HG03558 (cell line): Measurements from ENCODE around the gene TFCP2.

Source experiments
- ATAC-seq: cut with Tn5 transposase; IDR thresholded peaks from one replicate; pipeline ENCODE4 v1.9.1; 2021; ENCODE audit warnings: moderate number of reproducible peaks; ENCODE audit not compliant: unreplicated experiment; ENCODE audit errors: extremely low read depth

The TFCP2 gene

DNA sequence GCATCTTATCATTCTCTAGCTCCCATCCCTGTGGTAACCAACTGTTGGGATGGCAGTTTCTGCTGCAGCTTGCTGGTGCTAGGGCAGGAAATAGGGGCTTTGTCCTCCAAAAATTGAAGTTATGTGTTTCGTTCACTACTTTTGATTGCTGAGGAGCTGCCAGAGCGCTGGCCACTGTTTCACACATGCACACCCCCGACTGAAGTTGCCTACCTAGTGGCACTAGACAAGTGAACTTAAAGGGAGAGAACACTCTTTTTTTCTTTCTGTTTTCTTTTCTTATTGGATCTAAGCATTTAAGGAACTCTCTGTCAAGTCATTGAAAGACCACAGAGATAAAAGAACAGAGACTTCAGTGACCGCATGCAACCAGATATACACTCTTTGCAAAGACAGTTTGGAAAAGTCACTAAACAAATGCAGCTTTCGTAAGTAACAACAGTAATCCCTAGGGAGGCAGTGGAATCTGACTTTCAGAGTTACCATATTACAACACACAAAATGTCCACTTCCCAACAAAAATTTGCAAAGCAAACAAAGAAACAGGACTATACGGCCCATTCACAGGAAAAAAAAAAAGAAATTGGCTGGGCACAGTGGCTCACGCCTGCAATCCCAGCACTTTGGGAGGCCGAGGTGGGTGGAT lies 12.0 kb downstream of the TFCP2 start:
- ATAC-seq = no peak

DNA sequence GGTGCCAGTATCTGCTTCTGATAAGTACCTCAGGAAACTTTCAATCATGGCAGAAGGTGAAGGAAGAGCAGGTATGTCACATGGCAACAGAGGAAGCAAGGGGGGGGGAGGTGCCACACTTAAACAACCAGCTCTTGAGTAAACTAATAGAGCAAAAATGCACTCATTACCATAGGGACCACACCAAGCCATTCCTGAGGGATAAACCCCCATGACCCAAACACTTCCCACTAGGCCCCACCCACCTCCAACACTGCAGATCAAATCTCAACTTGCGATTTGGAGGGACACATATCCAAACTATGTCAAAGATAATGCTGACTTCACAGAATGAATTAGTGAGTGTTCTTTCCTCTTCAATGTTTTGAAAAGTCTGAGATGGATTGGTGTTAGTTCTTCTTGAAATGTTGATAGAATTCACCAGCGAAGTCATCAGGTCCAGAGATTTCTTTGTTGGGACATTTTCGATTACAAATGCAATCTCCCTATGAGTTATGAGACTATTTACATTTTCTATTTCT lies 16.6 kb downstream of the TFCP2 start:
- no peak for ATAC-seq

DNA sequence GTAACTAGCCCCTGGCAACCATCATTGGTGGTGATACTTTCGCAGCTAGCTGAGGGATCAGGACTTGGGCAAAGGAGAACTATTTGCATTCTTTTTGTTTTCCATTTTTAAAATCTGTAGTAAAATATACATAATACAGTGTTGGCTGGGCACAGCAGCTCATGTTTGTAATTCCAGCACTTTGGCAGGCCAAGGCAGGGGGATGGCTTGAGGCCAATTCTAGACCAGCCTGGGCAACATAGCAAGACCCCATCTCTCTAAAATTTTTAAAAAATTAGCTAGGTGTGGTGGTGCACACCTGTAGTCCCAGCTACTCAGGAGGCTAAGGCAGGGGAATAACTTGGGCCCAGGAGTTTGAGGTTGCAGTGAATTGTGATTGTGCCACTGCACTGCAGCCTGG lies 20.0 kb downstream of the TFCP2 start:
- ATAC-seq = no peak

DNA sequence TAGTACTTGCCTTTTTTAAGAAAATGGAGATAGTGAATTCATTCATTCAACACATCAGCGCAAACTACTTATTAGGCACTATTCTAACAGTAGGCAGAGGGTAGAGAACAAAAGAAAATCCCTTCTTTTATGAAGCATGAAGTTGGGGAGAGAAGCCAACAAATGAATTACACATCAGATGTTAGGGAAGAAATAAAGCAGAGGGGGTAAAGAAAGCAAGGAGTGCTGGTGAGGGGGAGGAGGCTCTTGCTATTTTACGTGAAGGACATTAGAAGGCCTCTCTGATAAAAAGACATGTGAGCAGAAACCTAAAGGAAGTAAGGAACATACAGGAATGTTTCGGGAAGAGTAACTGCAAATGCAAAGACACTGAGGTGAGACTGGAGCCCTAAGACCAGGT lies 22.2 kb downstream of the TFCP2 start:
- ATAC-seq = no peak

DNA sequence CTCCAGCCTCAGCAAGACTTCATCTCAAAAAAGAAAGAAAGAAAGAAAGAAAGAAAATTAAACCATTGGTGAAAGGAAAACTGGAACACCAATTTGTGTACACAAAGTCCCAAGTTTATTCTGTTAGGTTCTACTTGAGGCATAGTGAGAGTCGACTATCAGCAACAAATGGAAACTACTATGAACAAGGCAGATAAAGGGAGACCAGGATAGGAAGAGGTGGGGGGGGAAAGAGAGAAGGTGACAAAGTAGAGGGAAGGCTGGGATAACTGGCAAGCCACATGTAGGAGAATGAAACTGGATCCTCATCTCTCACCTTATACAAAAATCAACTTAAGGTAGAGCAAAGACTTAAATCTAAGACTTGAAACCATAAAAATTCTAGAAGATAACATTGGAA lies 25.6 kb downstream of the TFCP2 start:
- no peak for ATAC-seq

DNA sequence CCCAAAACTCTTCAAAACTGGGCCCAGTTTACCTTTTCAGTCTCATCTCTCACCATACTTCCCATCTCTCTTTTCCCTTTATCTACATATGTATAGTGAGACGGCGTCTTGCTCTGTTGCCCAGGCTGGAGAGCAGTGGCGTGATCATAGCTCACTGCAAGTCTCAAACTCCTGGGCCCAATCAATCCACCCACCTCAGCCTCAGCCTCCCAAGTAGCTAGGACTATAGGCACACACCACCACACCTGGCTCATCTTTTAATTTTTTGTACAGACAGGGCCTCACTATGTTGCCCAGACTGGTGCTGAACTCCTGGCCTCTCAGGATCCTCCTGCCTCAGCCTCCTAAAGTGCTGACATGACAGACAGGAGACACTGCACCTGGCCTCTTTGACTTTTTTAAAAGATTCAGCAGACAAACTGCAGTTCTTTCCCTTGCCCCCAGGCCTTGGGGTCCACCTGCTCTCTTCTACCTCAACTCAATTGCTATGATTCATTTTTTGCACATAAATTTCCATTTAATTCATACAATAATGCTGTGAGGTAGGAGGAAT lies 33.6 kb downstream of the TFCP2 start:
- ATAC-seq = no peak

DNA sequence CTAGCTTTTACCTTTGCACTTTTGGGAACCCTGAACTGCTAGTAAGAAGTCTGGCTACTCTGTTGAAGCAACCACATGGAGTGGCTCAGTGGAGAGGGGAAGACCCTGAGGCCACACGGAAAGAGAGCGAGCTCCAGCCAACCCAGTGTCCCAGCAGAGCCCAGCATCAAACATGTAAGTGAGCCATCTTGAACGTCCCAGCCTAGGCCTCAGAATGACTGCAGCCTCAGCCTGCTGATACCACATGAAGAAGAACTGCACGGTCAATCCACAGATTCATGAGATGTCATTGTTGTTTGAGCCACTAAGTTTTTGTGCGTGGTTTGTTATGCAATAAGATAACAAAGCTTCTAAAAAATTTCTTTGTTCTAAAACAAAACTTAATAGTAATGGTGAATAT lies 40.2 kb downstream of the TFCP2 start:
- no peak for ATAC-seq

DNA sequence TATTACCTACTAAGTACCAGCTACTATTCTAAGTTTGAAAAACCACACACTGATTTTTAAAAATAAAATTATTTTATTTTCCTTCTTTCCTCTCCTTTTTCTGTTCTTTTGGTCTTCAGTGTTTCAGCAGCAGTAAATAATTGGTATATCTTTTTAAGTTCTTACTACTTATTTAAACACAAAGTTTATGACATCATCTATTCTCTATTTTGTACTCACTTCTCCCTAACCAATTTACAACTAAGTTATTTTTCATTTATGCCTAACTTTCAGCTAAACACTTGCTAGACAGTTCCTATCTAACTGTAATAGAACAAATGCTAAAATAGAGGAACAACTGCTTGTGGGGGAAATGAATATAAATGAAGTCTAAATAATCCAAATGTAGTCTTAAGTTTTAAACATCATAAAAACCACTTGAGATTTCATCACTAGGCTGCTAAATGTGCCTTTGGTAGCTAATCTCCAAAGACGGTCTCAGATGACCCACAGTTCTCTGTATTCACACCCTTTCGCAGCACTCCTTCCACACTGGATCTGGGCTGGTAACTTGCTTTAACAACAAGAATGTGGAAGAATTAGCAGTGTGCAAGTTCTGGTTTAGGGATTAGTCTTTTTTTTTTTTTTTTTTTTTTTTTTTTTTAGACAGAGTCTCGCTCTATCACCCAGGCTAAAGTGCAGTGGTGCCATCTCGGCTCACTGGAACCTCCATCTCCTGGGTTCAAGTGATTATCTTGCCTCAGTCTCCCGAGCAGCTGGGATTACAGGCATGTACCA lies 41.0 kb downstream of the TFCP2 start:
- no peak for ATAC-seq

DNA sequence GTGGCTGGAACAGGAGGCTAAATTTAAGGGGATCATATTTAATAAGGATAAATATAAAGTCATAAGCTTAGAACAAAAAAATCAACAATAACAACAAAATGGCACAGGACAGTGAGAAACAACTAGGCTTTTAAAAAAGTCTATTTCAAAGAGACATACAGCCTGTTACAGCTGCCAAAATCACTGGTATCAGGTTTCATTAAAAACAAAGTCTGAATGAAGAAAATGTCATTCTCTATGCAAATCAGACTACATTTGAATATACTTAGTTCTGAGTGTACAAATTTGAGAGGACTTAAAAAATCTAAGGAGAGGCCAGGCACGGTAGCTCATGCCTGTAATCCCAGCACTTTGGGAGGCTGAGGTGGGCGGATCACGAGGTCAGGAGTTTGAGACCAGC lies 44.0 kb downstream of the TFCP2 start:
- no peak for ATAC-seq

DNA sequence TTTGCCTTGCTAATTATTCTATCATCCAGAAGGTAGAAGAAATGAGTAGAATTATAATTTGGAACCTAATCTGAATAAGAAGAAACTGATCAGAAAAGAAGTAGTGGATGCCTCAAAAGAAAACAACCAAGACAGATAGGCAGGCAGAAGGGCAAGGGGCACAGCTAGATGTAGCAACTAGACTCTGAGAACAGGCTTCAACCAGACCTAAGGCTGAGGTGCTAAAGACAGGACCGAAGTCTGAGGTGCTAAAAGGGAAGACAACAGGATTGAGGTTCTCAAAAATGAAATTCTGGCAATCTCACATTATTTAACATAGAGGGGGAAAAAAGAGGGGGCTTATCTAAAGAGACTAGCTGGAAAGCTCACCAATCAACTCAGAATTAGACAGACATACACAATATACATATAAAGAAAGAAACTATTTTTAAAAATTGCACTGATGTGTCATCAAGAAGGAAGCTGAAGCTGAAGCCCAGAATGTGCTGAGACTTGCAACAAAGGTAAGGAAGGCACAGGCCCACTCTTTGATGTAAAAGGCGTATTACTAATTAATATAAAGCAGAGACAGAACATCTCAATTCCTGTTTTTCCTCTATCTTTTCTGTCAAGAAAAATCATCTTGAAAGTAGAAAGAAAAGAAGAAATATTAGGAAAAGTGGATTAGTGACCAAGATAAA lies 45.7 kb downstream of the TFCP2 start:
- ATAC-seq = no peak

DNA sequence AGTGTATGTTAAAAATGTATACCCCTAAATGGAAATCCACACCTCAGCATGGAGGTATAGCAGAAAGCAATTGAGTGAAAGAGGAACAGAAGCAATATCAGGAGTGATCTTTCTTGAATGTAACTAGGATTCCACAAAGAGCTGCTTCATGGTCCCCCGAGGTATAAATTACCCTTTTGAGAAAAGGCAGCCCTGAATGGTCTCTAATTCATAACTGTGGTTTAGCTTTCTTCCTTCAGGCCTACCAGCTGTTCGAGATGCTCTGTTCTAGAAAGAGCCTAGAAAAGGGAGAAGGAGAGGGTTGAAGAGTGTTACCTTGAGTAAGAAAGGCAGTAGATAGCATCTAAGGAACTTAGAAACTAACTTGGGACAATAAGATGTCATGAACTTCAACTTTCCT lies 46.6 kb downstream of the TFCP2 start:
- ATAC-seq = no peak

DNA sequence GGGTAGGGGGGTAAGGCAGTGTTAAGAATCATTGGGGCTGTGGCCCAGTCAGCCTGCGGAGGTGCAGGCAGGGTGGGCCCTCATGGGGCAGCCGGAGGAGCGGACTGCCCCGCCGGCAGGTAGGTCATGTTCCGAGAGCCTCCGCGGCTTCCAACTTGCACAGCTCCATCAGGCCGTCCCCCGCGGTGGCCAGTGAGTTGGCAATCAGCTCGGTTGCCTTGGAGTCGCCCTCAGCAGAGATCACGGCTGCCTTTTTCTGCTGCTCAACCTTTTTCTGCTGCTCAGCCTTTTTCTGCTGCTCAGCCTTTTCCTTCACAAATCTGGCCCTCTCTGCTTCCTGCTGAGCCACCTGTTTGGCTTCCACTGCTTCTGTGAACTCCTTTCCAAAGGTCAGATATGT lies 48.4 kb downstream of the TFCP2 start:
- ATAC-seq = no peak

DNA sequence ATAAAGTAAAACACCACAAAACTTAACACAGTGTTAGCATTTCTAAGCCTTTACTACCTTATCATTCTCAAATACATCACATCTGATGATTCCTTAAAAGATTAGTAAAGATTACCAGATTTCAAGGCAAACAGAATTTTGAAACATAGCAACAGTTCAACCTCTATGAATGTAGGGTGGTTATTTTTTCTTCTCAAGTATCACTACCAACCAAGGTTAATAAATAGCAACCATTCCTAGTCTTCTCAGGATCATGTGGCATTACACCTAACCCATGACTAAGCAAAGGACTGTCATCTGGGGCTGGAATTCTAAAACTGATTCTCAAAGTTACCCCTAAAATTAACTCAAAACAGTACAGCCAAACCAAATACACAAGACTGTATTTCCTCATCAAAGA lies 50.1 kb downstream of the TFCP2 start:
- no peak for ATAC-seq

DNA sequence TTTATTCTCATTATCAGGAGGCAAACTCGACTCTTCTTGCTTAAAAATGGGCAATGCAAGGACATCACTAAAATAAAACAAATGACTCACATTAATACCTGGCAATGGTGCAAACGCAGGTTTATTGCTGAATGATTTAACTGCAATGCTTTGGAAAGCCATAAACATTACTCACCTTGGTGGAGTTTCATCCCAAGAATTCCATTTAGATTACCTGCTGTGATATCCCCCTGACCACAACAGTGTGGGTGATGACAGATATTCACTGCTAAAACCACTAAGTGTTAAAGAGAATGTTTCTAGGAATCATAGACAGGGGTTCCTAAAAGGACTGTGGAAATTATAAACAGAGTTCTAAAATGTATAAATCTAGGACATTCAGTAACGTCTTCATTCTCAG lies 54.2 kb downstream of the TFCP2 start:
- no peak for ATAC-seq

DNA sequence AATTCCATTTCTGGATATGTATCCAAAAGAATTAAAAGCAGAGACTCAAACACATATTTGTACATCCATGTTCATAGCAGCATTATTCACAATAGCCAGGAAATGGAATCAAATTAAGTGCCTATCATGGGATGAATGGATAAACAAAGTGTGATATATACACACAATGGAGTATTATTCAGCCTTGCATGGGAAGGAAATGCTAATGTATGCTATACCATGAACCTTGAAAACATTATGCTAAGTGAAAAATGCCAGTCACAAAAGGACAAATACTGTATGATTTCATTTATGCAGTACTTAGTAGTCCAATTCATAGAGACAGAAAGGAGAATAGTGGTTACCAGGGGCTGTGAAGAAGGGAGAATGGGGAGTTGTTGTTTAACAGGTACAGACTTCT lies 57.4 kb downstream of the TFCP2 start:
- no peak for ATAC-seq

DNA sequence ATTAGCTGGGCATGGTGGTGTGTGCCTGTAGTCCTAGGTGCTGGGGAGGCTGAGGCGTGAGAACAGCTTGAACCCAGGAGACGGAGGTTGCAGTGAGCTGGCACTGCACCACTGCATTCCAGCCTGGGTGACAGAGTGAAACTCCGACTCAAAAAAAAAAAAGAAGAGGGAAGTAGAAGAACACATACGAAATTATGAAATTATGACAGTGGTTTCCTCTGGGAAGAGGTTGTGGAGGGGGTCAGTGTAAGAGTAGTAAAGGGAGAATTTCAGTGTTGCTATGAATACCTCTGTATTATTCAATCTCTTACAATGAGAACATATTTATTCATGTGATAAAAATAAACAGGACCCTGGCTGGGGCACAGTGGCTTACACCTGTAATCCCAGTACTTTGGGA lies 64.8 kb downstream of the TFCP2 start:
- no peak for ATAC-seq

DNA sequence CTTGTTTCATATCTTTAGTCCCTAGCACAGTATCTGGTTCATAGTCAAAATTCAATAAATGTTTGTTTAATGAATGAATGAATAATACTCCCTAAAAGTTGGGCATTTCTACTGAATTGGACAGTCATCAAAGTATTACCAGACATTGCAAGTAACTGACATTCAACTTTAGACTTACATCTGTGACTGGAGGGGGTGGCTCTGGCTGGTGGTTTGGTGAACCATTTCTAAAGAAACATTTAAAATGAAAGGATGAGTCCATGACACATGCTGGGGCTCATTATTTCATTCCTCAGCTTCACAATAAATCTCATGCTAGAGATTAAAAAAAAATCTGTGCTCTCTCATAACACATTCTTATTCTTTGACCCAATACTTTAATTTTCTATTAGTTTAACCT lies 69.0 kb downstream of the TFCP2 start:
- ATAC-seq = no peak

DNA sequence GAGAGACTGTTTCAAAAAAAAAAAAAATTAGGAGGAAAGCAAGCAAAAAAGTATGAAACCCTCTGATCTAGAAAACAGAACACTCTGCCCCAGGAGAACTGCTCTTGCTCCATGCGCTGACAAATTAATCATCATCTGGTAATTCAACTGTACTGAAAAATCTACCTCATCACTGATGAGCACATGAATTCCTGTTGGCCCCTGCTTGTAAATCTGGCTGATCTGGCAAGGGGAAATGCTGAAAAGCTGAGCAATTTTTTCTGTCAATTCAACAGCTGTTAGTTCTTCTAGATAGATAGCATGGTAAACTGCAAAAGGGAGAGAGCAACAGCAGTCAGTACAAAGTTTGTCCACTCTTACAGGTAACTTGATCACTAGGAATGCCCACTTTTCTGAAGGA lies 74.3 kb downstream of the TFCP2 start:
- ATAC-seq = no peak

DNA sequence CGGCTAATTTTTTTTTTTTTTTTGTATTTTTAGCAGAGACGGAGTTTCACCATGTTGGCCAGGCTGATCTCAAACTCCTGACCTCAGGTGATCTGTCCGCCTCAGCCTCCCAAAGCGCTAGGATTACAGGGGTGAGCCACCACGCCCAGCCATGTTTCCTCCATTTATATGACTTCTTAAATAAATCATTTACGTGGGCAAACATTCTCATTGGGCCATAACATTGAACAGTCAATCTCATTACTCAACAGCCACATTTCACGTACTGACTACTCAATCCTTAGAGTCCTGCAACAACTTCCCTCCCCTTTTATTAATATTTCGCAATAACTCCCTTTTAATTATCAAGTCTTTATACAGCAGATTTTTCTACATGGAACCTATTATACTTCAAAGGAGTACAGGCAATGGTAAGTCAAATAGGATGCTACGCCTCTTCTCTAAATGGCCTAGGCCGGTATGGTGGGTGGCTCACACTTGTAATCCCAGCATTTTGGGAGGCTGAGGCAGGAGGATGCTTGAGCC lies 82.2 kb downstream of the TFCP2 start:
- ATAC-seq = no peak

DNA sequence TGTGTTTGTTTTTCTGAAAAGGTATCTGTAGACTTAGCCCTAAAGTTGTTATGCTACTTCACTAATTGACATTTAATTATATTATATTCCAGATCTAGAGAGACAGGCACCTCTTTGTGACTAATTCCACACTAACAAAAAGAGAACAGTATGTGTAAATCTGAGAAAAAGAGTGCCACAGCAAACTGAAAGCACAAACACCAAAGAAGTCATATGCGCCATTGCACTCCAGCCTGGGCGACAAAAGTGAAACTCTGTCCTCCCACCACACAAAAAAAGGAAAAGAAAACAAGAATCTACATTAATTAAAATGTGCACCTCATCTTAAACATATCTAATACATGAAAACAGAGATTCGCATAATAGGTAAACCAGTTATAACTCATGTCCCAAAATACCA lies 85.1 kb downstream of the TFCP2 start:
- ATAC-seq = no peak

DNA sequence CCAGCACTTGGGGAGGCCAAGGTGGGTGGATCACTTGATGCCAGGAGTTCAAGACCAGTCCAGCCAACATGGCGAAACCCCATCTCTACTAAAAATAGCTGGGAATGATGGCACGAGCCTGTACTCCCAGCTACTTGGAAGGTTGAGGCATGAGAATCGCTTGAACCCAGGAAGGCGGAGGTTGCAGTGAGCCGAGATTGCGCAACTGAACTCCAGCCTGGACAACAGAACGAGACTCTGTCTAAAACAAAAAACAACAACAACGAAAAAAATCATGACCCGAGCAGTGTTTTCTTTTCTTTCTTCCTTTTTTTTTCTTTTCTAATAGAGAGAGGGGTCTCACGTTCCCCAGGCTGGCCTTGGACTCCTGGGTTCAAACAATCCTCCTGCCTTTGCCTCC lies 86.0 kb downstream of the TFCP2 start:
- no peak for ATAC-seq
